GM19395 (cell line): ENCODE measurements around the gene SLC4A7.
A peak's percentile ranks its signal among the peaks of the same experiment; 100 is the strongest.
"Not testable (repeated sequence)": the region's sequence is repeated elsewhere in the genome, so short reads cannot be mapped to it uniquely, and the experiment has no call there.

Source experiments
- ATAC-seq: cut with Tn5 transposase; IDR thresholded peaks from one replicate; pipeline ENCODE4 v1.9.1; 2021; ENCODE audit warnings: mild to moderate bottlenecking, moderate library complexity; ENCODE audit not compliant: unreplicated experiment

SLC4A7 gene

DNA sequence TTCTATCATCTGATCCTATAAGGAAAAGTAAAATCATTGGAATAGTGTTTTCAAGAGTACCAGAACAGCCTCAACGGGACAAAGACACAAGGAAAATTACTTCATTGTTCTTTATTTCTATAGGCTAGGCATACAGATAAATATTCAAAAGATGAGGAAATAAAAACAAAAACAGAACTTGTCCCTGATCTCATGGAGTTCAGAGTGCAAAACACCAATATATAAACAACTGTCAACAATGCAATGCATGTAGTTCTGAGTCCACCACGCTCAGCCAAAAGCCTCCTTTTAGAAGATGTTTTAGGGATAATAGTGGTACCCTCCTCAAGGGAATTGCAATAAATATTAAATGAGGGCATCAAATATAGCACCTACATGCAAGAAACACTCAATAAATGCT is 4.6 kb upstream of the SLC4A7 start:
- ATAC-seq = no peak

DNA sequence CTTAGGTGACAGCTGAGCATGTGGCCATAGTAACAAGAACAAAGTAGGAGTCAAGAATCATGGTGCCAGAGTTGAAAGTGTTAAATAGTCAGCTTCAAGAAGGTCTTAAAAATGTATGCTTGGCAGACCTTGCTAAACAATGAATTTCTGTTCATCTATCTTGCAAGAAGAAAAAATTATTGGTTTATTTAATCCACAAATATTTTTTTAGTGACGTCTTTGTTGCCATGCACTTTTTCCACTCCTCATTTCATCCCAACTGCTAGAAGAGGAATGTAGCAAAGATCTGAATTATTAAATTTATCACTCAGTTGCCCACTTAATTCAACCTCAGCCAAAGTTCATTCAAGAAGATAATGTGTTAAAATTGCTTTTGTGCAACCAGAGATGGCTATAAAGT is 3.2 kb upstream of the SLC4A7 start:
- ATAC-seq = no peak

DNA sequence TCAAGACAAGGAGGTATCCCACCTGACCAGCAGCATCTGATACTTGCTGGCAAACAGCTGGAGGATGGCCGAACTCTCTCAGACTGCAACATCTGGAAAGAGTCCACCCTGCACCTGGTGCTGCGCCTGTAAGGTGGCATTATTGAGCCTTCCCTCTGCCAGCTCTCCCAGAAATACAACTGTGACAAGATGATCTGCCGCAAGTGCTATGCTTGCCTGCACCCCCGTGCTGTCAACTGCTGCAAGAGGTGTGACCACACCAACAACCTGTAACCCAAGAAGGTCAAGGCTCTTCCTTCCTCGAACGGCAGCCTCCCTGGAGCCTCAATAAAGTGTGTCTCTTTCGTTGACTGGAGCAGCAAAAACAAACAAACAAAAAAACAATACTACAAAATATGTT is 2.2 kb upstream of the SLC4A7 start:
- ATAC-seq = no peak

DNA sequence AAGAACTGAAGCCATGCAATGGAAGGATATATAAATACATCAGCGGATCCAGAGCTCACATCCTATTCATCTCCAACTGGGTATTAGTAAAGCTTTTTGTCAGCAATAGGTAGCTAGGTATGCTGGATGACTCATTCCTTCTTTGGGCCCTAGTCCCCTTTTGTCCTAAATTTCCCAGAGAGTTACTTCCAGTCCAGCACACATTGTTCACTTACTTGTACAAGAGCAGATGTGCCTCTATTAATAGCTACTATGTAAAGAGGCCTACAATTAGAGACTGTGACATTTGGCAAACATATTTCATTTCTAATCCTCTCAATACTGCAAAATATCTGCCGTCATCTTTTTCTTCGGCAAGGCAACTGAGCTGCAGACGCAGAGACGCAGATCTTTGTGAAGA is 1.7 kb upstream of the SLC4A7 start:
- no peak for ATAC-seq

DNA sequence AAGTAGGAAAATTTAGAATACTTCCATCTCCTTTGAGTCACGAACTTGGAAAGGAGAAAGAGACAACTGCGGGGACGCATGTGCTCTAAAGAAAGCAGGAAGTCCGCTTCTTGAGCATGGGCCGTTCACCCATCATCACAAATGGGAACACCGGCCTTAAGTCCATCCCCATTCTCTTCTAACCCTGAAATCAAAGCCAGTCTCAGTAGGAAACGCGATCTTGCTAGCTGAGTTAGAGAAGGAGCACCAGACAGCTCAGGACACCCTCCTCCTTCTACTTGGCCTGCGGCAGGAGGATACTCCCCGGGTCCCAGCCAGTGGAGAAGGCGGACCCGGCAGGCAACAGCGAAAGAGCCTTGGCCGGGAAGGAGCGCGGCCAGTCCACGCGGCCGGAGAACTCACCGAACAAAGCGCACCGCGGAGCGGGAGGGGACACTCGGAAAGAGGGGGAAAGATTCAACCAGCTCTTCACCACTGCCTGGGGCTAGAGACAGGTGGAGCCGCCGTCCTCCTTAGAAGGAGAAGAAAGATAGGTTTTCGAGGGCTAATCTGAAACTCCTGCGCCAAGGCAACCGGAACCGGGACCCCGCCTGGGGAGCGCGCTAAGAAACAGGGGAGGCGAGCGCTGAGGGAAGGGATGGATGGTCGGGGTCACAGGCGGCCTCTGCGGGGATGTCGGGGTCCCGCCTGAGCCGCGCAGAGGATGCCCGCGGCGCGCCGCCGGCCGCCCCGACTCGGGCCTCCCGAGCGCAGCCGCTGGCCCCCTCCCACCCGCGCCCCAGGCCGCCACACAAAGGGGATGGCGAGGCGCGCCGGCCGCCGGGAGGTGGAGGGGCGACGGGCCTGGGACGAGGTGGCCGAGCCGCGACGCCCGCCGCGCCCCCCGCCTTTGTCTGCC is 818 bp downstream of the SLC4A7 start:
- ATAC-seq = peak; percentile 25

DNA sequence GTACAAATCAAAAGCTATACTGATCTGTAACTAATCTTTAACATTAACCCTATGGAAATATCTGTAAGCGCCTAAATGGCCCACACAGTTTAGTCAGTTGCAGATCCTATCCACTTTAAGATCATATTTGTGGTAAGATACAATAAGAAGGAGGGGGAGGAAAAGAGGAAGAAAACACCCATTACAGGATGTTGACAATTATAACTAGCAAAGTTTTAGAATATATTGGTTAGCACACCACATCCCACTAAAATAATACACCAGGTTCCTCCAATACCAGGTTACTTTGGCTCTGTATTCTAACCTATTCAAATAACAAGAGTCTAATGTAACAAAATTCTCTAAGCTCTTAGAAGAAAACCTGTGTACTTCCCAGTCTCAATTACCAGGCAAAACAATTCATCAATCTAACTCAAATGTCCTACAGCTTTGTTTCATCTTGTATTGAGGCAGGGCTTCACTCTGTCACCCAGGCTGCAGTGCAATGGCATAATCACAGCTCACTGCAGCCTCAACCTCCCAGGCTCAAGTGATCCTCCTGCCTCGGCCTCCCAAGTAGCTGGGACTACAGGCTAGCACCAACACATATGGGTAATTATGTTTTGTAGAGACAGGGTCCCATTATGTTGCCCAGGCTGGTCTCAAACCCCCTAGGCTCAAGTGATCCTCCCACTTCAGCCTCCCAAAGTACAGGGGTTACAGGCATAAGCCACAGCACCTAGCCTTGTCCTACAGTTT is 4.2 kb downstream of the SLC4A7 start:
- ATAC-seq = no peak

DNA sequence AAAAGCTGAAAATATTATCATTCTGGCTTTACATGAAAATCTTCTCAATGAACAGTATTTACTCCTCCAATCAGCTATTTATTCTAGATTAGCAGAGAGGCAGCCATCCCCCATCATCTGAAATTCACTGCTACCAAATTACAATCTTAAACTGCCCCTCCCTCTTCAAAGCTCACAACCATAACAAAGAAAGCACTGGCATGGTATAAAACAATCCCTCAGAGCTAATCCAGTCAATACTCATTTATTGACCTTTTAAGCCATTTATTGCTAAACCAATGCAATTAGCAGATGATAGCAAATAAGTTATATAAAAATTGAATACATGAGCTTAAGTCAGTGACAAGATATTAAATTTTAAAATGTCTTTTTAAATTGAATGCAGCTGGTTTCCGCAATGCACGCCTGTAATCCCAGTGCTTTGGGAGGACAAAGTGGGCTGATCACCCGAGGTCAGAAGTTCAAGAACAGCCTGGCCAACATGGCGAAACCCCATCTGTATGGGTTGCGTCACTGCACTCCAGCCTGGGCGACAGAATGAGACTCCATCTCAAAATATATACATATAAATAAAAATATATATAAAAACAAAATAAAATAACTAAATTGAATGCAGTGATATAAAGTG is 12.1 kb downstream of the SLC4A7 start:
- no peak for ATAC-seq

DNA sequence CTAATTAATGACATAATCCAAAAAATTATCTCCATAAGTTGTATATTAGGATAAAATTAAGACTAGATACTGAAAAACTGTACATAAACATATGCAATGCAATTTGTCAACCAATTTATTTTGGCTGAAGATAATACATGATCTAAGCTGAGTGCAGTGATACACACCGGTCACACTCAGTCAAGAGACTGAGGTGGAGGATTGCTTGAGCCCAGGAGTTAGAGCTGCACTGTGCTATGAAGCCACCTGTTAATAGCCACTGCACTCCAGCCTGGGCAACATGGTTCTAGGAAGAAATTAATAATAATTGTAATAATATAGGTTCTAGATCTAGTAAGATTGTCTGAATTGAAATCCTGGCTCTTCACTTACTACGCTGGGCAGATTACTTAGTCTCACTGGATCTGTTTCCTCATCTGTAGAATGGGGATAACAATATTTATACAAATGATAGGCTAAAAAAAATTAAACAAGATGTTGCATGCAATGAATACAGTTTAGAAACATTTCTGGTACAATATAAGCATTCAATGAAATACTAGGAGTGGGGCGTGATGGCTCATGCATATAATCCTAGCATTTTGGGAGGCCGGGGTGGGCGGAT is 15.8 kb downstream of the SLC4A7 start:
- no peak for ATAC-seq

DNA sequence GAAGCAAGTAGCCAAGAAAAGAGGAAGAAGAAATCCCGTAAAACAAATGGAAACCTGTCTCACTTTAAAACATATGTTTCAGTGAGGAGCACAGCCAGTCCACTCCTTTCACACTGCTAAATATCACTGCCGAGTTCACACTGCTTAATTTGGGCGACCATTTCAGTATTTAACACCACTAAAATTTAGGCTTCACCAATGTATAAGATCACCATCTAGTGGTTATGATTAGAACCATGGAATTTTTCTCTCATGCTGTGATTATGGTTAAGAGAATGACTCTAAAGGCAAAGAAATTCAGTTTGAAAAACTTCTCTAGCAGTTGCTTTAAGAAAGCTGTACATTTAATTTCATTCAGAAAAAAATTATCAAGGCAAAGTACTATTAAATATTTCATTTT is 16.6 kb downstream of the SLC4A7 start:
- ATAC-seq = peak; percentile 89

DNA sequence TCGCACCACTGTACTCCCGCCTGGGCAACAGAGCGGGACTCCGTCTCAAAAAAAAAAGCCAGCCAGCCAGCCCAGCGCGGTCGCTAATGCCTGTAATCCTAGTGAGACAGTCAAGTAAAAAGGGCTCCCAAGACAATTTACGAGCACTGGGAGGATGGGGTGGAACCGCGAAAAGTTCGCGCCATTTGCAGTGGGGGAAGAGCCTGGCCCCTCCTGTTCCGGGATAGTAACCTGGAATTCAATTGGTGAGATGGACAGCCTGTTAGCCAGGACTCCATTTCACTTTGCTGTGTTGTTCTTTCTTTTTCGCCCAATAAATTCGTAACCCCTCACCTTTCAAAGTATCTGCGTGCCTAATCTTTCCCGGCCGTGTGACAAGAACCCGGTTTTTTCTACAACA is 19.5 kb downstream of the SLC4A7 start:
- ATAC-seq = no peak

DNA sequence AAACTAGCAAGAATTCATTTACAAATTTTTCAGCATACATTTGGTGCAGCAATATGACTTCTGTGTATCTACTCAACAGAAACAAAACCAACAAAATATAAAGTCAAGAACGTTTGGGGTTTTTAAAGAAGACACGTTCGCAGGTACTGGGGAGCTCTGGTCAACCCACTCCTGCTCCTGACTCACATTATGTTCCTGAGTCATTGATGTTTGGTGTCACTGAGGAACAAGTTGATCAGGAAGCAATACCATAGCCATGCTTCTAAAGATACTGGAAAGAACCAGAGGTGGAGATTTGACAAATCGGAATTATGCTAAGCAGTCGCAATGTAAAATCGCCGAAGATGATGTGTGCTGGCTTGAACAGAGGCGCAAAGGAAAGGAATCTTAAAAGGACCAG is 22.0 kb downstream of the SLC4A7 start:
- ATAC-seq = no peak

DNA sequence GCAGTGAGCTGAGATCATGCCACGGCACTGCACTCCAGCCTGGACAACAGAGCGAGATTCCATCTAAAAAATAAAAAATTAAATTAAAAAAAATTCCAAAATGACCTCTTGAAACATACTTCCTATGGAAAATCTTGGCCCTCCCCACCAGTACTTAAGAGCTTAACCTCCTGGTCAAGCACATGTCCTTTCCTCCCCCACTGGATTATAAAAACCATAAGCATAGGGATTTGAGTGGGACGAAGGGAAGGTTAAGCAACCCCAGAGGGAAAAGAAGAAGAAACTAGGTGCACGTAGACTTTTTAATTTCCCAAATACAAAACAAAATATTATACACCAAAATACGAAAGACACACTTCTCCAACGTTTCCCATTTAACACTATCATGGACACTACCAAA is 25.3 kb downstream of the SLC4A7 start:
- ATAC-seq = no peak

DNA sequence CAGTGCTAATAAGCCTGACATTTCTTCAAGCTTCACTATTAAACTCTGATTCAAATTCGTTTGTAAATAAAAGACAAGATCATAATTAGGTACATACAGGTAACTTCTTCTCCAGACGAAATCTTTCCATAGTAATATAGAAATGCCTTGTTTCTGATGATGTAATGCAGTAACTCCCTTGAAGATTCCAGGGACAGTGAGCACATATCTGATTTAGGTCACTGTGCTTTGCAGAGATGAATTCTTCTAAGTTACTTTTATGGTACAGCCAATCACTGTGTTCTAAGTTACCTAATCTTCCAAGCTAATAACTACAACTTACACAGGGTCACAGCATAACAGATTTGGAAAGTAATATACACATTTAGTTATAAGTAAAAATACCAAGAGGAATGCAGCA is 27.6 kb downstream of the SLC4A7 start:
- no peak for ATAC-seq

DNA sequence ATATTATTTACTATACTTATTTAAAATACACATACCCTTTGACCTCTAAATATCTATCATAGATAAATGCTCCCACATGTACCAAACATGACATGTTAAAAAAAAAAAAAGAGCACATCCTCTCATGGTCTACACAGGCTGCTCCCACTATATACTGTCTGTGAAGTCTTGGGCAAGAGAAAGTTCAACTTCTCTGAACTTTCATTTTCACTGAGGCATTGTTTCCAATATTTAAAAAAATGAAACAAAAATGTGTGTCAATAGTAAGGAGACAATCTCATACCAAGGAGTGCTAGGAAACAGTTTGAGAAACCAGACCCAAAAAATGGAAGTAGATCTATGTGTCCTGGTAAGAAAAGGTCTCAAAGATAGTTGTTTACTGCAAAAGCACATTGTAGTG is 29.3 kb downstream of the SLC4A7 start:
- ATAC-seq = peak; percentile 74

DNA sequence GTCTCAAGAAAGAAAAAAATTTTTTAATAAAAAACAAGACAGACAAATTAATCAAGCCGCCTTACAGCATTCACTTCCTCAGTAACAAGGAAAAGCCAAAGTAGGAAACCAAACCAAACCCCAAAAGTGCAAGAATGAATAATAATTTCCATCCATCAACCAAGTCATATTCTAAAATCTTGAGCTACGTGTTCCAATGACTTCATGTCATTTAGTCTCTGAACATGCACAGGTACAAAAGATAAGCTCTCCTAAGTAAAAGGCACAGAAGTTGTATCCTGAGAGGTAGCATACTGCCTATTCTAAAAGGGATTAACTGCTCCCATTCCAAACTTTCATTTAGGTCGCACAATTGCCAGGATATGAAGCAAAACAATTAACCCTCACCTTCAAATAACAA is 29.7 kb downstream of the SLC4A7 start:
- no peak for ATAC-seq

DNA sequence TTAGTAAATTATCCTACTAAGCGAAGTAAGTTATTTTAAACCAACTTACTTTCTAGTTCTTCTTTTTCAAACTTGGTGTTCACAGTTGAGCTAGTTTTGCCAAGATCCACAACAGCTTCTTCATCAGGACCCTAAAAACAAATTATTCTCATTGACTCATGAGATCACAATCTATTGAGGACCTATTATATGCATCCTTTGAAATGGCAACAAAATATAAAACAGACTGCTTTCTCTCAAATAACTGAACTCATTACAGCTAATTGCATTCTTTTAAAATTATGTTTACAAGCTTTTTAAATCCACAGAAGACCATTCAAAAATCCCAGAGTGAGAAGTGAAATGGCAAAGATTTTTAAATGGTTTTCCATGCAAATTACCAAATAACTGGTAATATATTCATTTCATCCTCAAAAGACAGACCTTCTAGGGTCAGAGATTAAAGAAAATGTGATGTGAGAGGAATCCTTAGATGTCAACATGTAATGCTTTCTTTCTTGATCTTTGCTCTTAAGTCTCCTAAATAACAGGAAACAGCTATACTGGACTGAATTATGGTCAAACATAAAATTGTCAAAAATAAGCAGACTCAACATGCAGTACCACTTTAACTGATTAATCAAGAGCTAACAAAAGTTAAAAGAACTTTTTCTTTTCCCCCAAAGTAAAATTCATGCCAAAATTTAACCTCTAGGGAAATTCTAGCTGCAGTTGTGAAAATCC is 31.7 kb downstream of the SLC4A7 start:
- no peak for ATAC-seq

DNA sequence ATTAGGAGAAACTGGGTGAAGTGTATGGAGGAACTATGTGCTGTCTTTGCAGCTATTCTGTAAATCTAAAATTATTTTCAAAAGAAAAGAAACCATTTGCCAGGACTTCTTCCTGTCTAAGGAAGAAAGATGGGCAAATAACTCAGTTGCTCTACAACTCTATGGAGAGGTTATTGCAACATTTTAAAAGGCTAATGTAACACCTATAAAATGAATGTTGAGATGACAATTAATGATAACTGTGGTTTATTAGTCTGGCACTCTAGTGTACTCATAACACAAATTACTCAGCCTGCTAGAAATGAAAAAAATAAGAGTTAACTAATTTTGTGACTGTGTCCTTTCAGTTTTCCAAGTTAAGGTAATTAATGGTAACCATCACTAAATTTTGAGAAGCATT is 32.3 kb downstream of the SLC4A7 start:
- ATAC-seq = no peak

DNA sequence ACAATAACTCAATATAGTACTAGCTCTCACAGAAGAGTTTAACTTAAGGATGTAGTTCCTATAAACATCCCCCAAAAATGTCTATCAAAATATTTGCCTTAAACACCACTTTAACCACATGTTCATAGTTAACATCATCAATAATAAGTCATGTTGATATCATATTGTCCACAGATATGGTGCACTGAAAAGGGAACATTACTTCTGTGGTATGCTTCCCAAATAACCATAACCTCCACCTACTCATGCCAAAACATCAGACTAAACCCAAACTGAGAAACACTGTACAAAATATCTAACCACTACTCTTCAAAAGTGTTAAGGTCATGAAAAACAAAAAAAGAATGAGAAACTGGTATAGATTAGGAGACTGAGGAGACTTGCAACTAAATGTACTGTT is 32.9 kb downstream of the SLC4A7 start:
- no peak for ATAC-seq

DNA sequence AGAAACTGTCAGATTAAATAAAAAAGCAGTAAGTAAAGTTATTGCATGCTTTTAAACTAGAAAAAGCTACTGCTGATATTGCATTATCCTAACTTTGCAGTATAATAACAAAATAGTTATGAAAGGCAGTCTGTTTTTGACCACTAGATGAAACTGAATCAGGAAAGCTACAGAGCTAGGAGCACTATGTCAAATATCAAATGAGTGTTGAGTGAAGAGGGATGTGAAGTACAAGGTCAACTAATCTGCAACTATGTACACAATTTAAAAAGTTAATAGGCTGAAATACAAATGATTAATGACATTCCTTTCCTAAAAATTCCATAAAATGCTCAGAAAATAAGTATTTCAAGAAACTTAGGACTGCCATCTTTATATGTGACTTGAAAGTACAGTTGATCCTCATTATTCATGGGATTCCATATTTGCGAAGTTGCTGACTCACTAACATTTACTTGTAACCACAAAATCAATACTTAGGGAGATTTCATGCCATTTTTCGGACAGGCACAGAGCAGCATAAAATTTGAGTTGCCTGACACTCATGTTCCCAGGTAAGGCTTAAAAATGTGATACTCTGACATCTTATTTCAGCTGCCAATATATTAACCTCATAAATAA is 34.5 kb downstream of the SLC4A7 start:
- no peak for ATAC-seq

DNA sequence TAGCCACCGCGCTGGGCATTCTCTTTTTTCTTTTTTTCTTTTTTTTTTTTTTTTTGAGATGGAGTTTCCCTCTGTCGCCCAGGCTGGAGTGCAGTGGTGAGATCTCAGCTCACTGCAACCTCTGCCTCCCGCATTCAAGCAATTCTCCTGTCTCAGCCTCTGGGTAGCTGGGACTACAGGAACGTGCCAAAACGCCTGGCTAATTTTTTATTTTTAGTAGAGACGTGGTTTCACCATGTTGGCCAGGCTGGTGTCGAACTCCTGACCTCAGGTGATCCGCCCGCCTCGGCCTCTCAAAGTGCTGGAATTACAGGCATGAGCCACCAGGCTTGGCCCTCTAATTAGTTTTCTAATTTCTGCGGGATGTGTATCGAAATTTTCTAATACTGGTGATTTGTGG is 41.2 kb downstream of the SLC4A7 start:
- ATAC-seq = not testable (repeated sequence)
